Osteocyte (in vitro differentiated cells): ENCODE measurements around the gene GJD4. TPM values are rescaled to one million over a fixed set of nuclear protein-coding genes. Genes with fewer than 3 reads are reported as not detected.

Experiments
- DNase-seq: peaks from one replicate; pipeline ENCODE4 v3.0.0; 2021; ENCODE audit warnings: mixed read lengths; ENCODE audit not compliant: unreplicated experiment; ENCODE audit errors: extremely low spot score
- H3K27ac Mint-ChIP-seq: one replicate; pipeline ENCODE4 v1.8.0; 2021; ENCODE audit warnings: mild to moderate bottlenecking, mixed read lengths; ENCODE audit not compliant: unreplicated experiment
- H3K27me3 Mint-ChIP-seq: one replicate; pipeline ENCODE4 v1.8.0; 2021; ENCODE audit warnings: mixed read lengths; ENCODE audit not compliant: unreplicated experiment
- H3K36me3 Mint-ChIP-seq: one replicate; pipeline ENCODE4 v1.8.0; 2021; ENCODE audit warnings: mixed read lengths; ENCODE audit not compliant: unreplicated experiment
- H3K4me1 Mint-ChIP-seq: one replicate; pipeline ENCODE4 v1.8.0; 2021; ENCODE audit warnings: mixed read lengths; ENCODE audit not compliant: unreplicated experiment
- H3K4me3 Mint-ChIP-seq: one replicate; pipeline ENCODE4 v1.8.0; 2021; ENCODE audit warnings: mild to moderate bottlenecking, moderate library complexity, mixed read lengths; ENCODE audit not compliant: unreplicated experiment
- H3K9me3 Mint-ChIP-seq: one replicate; pipeline ENCODE4 v1.8.0; 2021; ENCODE audit warnings: mixed read lengths; ENCODE audit not compliant: unreplicated experiment
- total RNA-seq: library from RNA; stranded (reverse); gene quantifications from 2 replicates; pipeline ENCODE4 v1.2.1, GENCODE V29; 2021
- TF ChIP-seq, protein P1 (sequence below): fragments of 200-600 bp; sonication (generic); IDR thresholded peaks from 2 replicates; pipeline ENCODE4 v1.5.0; 2021; ENCODE audit warnings: antibody characterized with exemption, mild to moderate bottlenecking, moderate library complexity

Gene GJD4
- total RNA-seq, 1 donor from 2014 or later = not detected

GRCh38 chr10:35568483-35569015 lies 36.6 kb upstream of the GJD4 start:
- Mint-ChIP-seq H3K4me1 (peaks cover 6% of the 10 kb centered on the region), H3K27me3 (no peaks in the 10 kb centered on the region)

DNA sequence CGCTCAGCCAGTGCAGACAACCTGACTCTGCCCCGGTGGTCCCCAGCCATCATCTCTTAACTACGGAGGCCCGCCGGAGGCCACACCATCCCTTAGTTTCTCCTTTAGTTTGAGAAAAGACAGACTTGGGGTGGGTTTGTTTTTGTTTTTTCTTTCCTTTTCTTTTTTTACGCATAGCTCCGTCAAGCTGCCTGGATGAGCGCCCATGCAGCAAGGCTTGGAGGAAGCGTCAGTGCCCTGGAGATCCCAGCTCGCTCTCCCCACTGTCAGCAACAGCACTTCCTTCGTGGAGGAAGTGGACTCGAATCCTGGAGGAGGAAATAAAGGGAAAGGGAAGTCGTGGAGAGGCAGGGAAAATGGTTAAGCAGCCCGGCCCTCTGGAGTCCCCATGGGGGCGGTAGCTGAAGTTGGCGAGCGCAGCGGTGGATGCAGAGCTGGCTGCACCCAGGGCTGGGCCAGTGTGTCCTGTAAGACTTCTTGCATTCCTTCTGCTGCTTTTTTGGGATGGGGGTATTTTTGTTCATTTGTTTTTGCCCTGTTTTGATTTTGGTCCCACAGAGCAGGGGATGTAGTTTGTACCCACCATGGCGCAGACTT lies 35.9 kb upstream of the GJD4 start:
- no peak for DNase-seq
- no peak overlapping the region for H3K4me3 Mint-ChIP-seq
- TF ChIP-seq, protein P1, sequence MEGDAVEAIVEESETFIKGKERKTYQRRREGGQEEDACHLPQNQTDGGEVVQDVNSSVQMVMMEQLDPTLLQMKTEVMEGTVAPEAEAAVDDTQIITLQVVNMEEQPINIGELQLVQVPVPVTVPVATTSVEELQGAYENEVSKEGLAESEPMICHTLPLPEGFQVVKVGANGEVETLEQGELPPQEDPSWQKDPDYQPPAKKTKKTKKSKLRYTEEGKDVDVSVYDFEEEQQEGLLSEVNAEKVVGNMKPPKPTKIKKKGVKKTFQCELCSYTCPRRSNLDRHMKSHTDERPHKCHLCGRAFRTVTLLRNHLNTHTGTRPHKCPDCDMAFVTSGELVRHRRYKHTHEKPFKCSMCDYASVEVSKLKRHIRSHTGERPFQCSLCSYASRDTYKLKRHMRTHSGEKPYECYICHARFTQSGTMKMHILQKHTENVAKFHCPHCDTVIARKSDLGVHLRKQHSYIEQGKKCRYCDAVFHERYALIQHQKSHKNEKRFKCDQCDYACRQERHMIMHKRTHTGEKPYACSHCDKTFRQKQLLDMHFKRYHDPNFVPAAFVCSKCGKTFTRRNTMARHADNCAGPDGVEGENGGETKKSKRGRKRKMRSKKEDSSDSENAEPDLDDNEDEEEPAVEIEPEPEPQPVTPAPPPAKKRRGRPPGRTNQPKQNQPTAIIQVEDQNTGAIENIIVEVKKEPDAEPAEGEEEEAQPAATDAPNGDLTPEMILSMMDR = no peak
- H3K36me3 Mint-ChIP-seq = peaks cover 30% of the 10 kb centered on the region
- H3K4me1 Mint-ChIP-seq = peaks cover 5% of the 10 kb centered on the region
- H3K9me3 Mint-ChIP-seq = no peaks in the 10 kb centered on the region
- no peaks in the 10 kb centered on the region for H3K27me3 Mint-ChIP-seq
- no peak overlapping the region for H3K27ac Mint-ChIP-seq

More at GRCh38 chr10:35568483-35569015, 36.6 kb upstream of the GJD4 start:
- TF ChIP-seq, protein P1 = no peak
- no peak for DNase-seq
- H3K9me3 Mint-ChIP-seq = no peaks in the 10 kb centered on the region
- peaks cover 30% of the 10 kb centered on the region for H3K36me3 Mint-ChIP-seq
- H3K4me3 Mint-ChIP-seq = no peak overlapping the region
- H3K27ac Mint-ChIP-seq = no peak overlapping the region

DNA sequence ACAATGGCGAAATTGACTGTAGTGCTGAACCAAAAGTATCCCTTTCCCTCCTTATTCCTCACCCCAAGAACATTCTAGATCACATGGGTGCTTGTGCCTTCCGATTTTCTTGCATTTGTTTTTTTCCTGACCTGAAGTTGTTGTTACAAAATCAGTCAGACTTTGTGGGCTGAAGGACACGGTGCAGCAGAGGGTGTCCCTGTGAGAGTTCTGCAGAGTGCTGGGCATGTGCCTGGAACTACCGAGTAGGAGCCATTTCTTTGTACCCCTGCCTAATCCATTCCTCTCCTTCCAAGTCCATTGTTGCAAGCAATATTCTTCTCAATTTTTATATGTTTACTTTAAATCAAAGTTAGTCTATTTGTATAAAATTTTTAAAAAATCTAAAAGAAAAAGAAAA lies 35.3 kb upstream of the GJD4 start:
- no peak for DNase-seq
- H3K27ac Mint-ChIP-seq = no peak overlapping the region
- no peak overlapping the region for H3K4me3 Mint-ChIP-seq
- TF ChIP-seq, protein P1 = no peak
- peaks cover 6% of the 10 kb centered on the region for H3K4me1 Mint-ChIP-seq
- H3K36me3 Mint-ChIP-seq = peaks cover 30% of the 10 kb centered on the region
- no peaks in the 10 kb centered on the region for H3K27me3 Mint-ChIP-seq
- no peaks in the 10 kb centered on the region for H3K9me3 Mint-ChIP-seq

DNA sequence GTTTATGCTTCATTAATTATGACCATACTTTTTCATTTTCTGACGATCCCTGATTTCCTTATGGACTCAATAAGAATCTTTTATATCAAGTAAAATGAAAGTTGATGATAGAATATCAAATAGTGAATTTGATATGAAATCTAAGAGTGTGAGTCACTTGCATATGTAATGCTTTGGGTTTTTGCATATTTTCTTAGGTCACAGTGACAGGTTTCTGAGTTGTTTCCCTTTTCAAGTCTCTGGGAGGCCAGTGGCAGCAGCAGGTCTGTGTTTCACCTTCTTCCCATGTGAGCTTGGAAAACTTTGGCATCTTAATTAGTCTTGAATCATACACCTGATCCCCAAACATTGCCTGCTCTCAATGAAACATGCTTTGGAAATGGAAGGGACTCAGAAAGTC lies 34.7 kb upstream of the GJD4 start:
- no peak overlapping the region for H3K27ac Mint-ChIP-seq
- TF ChIP-seq, protein P1 = no peak
- H3K36me3 Mint-ChIP-seq = peaks cover 32% of the 10 kb centered on the region
- peaks cover 6% of the 10 kb centered on the region for H3K4me1 Mint-ChIP-seq
- H3K4me3 Mint-ChIP-seq = no peak overlapping the region
- no peaks in the 10 kb centered on the region for H3K9me3 Mint-ChIP-seq
- no peak for DNase-seq
- H3K27me3 Mint-ChIP-seq = no peaks in the 10 kb centered on the region

GRCh38 chr10:35572583-35572982 lies 32.6 kb upstream of the GJD4 start:
- TF ChIP-seq, protein P1 = no peak
- Mint-ChIP-seq H3K27ac (no peak overlapping the region), H3K36me3 (peaks cover 27% of the 10 kb centered on the region), H3K9me3 (no peaks in the 10 kb centered on the region), H3K27me3 (no peaks in the 10 kb centered on the region), H3K4me1 (peaks cover 6% of the 10 kb centered on the region), H3K4me3 (no peak overlapping the region)
- DNase-seq = no peak
